ELF-1 (cell line): ENCODE data around the gene PRKRIP1.
"Not testable (repeated sequence)": the region's sequence is repeated elsewhere in the genome, so short reads cannot be mapped to it uniquely, and the experiment has no call there.

Experiments
- DNase-seq: peaks from one replicate; pipeline ENCODE4 v3.0.0-alpha.2; 2016; ENCODE audit warnings: low read depth, low spot score

The PRKRIP1 gene

GRCh38 chr7:102403563-102403962, 7.4 kb downstream of the PRKRIP1 start:
- DNase-seq = no peak

- DNase-seq = peak; percentile 77
Observed at GRCh38 chr7:102404005-102404861, 8.1 kb downstream of the PRKRIP1 start.

GRCh38 chr7:102404862-102405188, 8.7 kb downstream of the PRKRIP1 start:
- not testable (repeated sequence) for DNase-seq

GRCh38 chr7:102407910-102408309, 11.7 kb downstream of the PRKRIP1 start:
- no peak for DNase-seq

GRCh38 chr7:102408530-102408929, 12.4 kb downstream of the PRKRIP1 start:
- DNase-seq = not testable (repeated sequence)

- no peak for DNase-seq
Observed at GRCh38 chr7:102409340-102409739, 13.2 kb downstream of the PRKRIP1 start.

- no peak for DNase-seq
Observed at GRCh38 chr7:102410123-102410522, 14.0 kb downstream of the PRKRIP1 start.

- no peak for DNase-seq
Observed at GRCh38 chr7:102410918-102411317, 14.8 kb downstream of the PRKRIP1 start.

GRCh38 chr7:102412548-102412947, 16.4 kb downstream of the PRKRIP1 start:
- peak; percentile 62 for DNase-seq

- no peak for DNase-seq
Observed at GRCh38 chr7:102413091-102413490, 16.9 kb downstream of the PRKRIP1 start.

- no peak for DNase-seq
Observed at GRCh38 chr7:102413611-102414010, 17.4 kb downstream of the PRKRIP1 start.

GRCh38 chr7:102415685-102416225, 19.6 kb downstream of the PRKRIP1 start:
- no peak for DNase-seq

- no peak for DNase-seq
Observed at GRCh38 chr7:102416406-102416805, 20.2 kb downstream of the PRKRIP1 start.

- DNase-seq = no peak
Observed at GRCh38 chr7:102417105-102417504, 20.9 kb downstream of the PRKRIP1 start.

- DNase-seq = no peak
Observed at GRCh38 chr7:102418592-102418991, 22.4 kb downstream of the PRKRIP1 start.

- no peak for DNase-seq
Observed at GRCh38 chr7:102421706-102422240, 25.6 kb downstream of the PRKRIP1 start.

GRCh38 chr7:102424129-102424551, 28.0 kb downstream of the PRKRIP1 start:
- DNase-seq = no peak

GRCh38 chr7:102424787-102425218, 28.6 kb downstream of the PRKRIP1 start:
- no peak for DNase-seq

- peak; percentile 29 for DNase-seq
Observed at GRCh38 chr7:102425639-102426267, 29.6 kb downstream of the PRKRIP1 start.

GRCh38 chr7:102426268-102427018, 30.3 kb downstream of the PRKRIP1 start:
- no peak for DNase-seq

- DNase-seq = no peak
Observed at GRCh38 chr7:102427019-102427405, 30.8 kb downstream of the PRKRIP1 start.
